ENCODE results near the gene SORL1.

SORL1 gene

DNA sequence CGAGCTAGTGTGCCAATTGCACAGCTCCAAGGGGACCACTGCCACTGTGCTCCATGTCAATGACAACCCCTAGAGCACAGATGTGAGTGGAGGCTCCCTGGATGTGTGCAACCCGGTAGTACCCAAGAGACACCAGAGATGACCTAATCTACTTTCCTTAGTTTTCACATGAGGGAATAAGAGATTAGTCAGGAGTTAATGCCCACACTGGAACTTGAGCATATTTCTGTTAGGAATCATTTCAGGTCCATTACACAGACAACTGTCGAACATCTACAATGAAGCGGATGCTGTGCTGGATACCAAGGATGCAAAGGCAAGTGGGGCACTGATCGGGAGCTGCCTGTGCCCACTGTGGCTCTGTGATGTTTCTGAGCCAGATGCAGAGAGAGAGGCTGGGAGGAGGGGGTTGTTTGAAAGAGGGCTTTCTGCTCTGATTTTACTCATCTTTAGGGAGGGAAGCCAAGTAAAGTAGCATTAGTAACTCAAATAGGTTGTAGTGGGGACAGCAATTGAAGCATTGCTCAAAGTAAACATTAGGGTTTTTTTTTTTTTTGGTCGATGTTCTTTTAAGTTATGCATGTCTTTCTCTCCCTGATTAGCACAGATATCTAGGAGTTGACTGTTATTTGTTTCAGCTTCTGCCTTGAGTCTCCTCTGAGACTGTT lies 83.1 kb downstream of the SORL1 start:
- Histone ChIP-seq H3K27me3 (ENCODE audit: control insufficient read depth, insufficient read depth, low read length) (no peaks in the 10 kb centered on the region), H3K4me2 (ENCODE audit: low read length) (no peak overlapping the region), H3K36me3 (ENCODE audit: control insufficient read depth, insufficient read depth, low read length) (no peaks in the 10 kb centered on the region), H3K27ac (no peak overlapping the region), H2AFZ (no peak overlapping the region), H3K79me2 (no peaks in the 10 kb centered on the region), H3K9me3 (ENCODE audit: control insufficient read depth, low read length) (no peaks in the 10 kb centered on the region), H3K4me3 (ENCODE audit: low read depth, low read length) (no peak overlapping the region), H3K4me1 (no peaks in the 10 kb centered on the region), H3K9ac (no peak overlapping the region)
- TF ChIP-seq, protein P1, sequence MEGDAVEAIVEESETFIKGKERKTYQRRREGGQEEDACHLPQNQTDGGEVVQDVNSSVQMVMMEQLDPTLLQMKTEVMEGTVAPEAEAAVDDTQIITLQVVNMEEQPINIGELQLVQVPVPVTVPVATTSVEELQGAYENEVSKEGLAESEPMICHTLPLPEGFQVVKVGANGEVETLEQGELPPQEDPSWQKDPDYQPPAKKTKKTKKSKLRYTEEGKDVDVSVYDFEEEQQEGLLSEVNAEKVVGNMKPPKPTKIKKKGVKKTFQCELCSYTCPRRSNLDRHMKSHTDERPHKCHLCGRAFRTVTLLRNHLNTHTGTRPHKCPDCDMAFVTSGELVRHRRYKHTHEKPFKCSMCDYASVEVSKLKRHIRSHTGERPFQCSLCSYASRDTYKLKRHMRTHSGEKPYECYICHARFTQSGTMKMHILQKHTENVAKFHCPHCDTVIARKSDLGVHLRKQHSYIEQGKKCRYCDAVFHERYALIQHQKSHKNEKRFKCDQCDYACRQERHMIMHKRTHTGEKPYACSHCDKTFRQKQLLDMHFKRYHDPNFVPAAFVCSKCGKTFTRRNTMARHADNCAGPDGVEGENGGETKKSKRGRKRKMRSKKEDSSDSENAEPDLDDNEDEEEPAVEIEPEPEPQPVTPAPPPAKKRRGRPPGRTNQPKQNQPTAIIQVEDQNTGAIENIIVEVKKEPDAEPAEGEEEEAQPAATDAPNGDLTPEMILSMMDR (IDR thresholded peaks at IDR 0.05) = no peak

DNA sequence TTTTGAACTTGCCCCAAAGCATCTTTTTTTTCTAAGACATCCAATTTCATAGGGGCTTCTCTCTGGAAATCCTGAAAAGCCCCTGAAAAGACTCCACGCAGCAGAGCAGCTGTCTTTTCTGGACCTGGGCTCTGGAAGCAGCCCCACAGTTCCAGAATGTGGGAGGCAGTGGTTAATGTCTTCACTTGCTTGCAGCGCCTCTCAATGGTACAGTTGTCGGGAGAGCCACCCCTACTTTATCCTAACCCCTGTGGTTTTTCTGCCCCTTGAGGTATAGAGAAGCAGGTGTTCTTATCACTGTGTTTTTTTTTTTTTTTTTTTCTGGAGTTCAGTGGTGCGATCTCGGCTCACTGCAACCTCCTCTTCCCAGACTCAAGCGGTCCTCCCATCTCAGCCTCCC lies 84.0 kb downstream of the SORL1 start:
- no peak overlapping the region for H3K27ac ChIP-seq
- no peak overlapping the region for H3K4me2 ChIP-seq (ENCODE audit: low read length)
- no peak overlapping the region for H2AFZ ChIP-seq
- no peaks in the 10 kb centered on the region for H3K27me3 ChIP-seq (ENCODE audit: control insufficient read depth, insufficient read depth, low read length)
- no peaks in the 10 kb centered on the region for H3K9me3 ChIP-seq (ENCODE audit: control insufficient read depth, low read length)
- H3K4me3 ChIP-seq (ENCODE audit: low read depth, low read length) = no peak overlapping the region
- TF ChIP-seq, protein P1 (IDR thresholded peaks at IDR 0.05) = no peak
- H3K79me2 ChIP-seq = no peaks in the 10 kb centered on the region
- no peak overlapping the region for H3K9ac ChIP-seq
- no peaks in the 10 kb centered on the region for H3K36me3 ChIP-seq (ENCODE audit: control insufficient read depth, insufficient read depth, low read length)
- H3K4me1 ChIP-seq = no peaks in the 10 kb centered on the region

DNA sequence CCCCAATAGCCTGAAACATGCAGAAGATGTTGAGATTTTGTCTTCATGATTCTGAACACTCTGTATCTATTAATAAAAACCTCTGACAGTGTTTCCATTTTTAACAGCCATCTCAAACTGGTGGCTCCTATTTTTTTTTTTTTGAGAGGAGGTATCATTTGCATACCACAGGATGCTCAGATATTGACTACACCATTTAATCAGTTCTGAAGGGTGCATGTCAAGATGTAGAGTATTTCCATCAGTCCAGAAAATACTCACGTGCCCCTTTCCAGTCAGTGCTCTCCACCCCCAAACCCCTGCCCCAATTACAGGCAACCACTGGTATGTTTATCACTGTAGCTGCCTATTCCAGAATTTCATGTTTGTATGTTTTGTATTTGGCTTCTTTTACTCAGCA lies 85.9 kb downstream of the SORL1 start:
- Histone ChIP-seq H3K36me3 (ENCODE audit: control insufficient read depth, insufficient read depth, low read length) (no peaks in the 10 kb centered on the region), H3K4me1 (no peaks in the 10 kb centered on the region)
- TF ChIP-seq, protein P1 (IDR thresholded peaks at IDR 0.05) = no peak

GRCh38 chr11:121539000-121539399 lies 86.9 kb downstream of the SORL1 start:
- Histone ChIP-seq H3K4me2 (ENCODE audit: low read length) (no peak overlapping the region), H3K27me3 (ENCODE audit: control insufficient read depth, insufficient read depth, low read length) (no peaks in the 10 kb centered on the region), H3K9ac (no peak overlapping the region), H2AFZ (no peak overlapping the region), H3K27ac (no peak overlapping the region), H3K4me1 (no peaks in the 10 kb centered on the region), H3K9me3 (ENCODE audit: control insufficient read depth, low read length) (no peaks in the 10 kb centered on the region), H3K36me3 (ENCODE audit: control insufficient read depth, insufficient read depth, low read length) (no peaks in the 10 kb centered on the region), H3K4me3 (ENCODE audit: low read depth, low read length) (no peak overlapping the region), H3K79me2 (no peaks in the 10 kb centered on the region)
- TF ChIP-seq, protein P1 (IDR thresholded peaks at IDR 0.05) = no peak

More for the DNA sequence above, 85.9 kb downstream of the SORL1 start:
- H3K4me3 ChIP-seq (ENCODE audit: low read depth, low read length) = no peak overlapping the region
- no peak overlapping the region for H3K9ac ChIP-seq
- H3K27ac ChIP-seq = no peak overlapping the region
- H3K79me2 ChIP-seq = no peaks in the 10 kb centered on the region
- no peak overlapping the region for H3K4me2 ChIP-seq (ENCODE audit: low read length)
- H2AFZ ChIP-seq = no peak overlapping the region
- H3K9me3 ChIP-seq (ENCODE audit: control insufficient read depth, low read length) = no peaks in the 10 kb centered on the region
- no peaks in the 10 kb centered on the region for H3K27me3 ChIP-seq (ENCODE audit: control insufficient read depth, insufficient read depth, low read length)

DNA sequence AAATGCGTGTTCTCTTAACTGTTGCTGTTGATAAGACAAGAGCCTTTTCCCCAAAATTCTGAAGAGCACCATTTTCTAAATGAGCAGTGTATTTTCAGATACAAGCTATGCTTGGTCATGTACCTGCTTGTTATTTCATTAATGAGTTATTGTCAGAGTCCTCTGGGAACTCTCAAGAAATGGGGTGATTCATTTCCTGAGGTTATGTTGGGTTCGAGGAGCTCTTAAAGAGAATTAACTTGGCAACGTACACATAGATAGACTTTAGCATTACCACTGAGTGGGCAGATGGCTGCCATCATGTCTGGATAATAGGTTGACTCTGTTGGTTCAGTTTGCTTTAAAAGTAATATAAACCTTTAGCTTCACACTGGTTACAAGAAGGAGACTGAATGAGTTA lies 88.5 kb downstream of the SORL1 start:
- no peaks in the 10 kb centered on the region for H3K36me3 ChIP-seq (ENCODE audit: control insufficient read depth, insufficient read depth, low read length)
- no peak overlapping the region for H2AFZ ChIP-seq
- TF ChIP-seq, protein P1 (IDR thresholded peaks at IDR 0.05) = no peak
- H3K27me3 ChIP-seq (ENCODE audit: control insufficient read depth, insufficient read depth, low read length) = no peaks in the 10 kb centered on the region
- no peaks in the 10 kb centered on the region for H3K4me1 ChIP-seq
- no peak overlapping the region for H3K9ac ChIP-seq
- no peak overlapping the region for H3K27ac ChIP-seq
- H3K79me2 ChIP-seq = no peaks in the 10 kb centered on the region
- no peak overlapping the region for H3K4me3 ChIP-seq (ENCODE audit: low read depth, low read length)
- H3K9me3 ChIP-seq (ENCODE audit: control insufficient read depth, low read length) = no peaks in the 10 kb centered on the region
- no peak overlapping the region for H3K4me2 ChIP-seq (ENCODE audit: low read length)
